WTC11 (cell line): ENCODE data around the gene GRIN1.

ENCODE experiments used
- CREM ChIP-seq: sonication (generic); formaldehyde crosslinking; IDR thresholded peaks from 2 replicates; pipeline ENCODE4 v1.8.1; 2022; ENCODE audit warnings: mild to moderate bottlenecking, missing genetic modification reagents, moderate library complexity
- EMX1 ChIP-seq: fragments of 250-450 bp; sonication (Bioruptor Pico); IDR thresholded peaks from 2 replicates; pipeline ENCODE4 v1.8.0; 2021; ENCODE audit warnings: mild to moderate bottlenecking
- KAT7 ChIP-seq: sonication (generic); formaldehyde crosslinking; IDR thresholded peaks from 2 replicates; pipeline ENCODE4 v1.8.1; 2023; ENCODE audit warnings: missing genetic modification reagents, mild to moderate bottlenecking, borderline replicate concordance
- NFATC4 ChIP-seq: fragments of 250-450 bp; sonication (Bioruptor Pico); IDR thresholded peaks from 2 replicates; pipeline ENCODE4 v1.9.0; 2021; ENCODE audit warnings: mild to moderate bottlenecking
- SMAD3 ChIP-seq: sonication (generic); formaldehyde crosslinking; IDR thresholded peaks from 2 replicates; pipeline ENCODE4 v1.8.0; 2022; ENCODE audit warnings: missing genetic modification reagents, mild to moderate bottlenecking, borderline replicate concordance
- TEAD1 ChIP-seq: sonication (generic); formaldehyde crosslinking; IDR thresholded peaks from 2 replicates; pipeline ENCODE4 v1.8.0; 2022; ENCODE audit warnings: mild to moderate bottlenecking, missing genetic modification reagents
- TF ChIP-seq, protein P1 (sequence below): fragments of 200-600 bp; IDR thresholded peaks from 2 replicates; pipeline ENCODE4 v1.8.0; 2022; ENCODE audit warnings: antibody characterized with exemption
- TF ChIP-seq, protein P2 (sequence below): sonication (generic); formaldehyde crosslinking; IDR thresholded peaks from 2 replicates; pipeline ENCODE4 v1.8.1; 2022; ENCODE audit warnings: missing genetic modification reagents, borderline replicate concordance

DNA sequence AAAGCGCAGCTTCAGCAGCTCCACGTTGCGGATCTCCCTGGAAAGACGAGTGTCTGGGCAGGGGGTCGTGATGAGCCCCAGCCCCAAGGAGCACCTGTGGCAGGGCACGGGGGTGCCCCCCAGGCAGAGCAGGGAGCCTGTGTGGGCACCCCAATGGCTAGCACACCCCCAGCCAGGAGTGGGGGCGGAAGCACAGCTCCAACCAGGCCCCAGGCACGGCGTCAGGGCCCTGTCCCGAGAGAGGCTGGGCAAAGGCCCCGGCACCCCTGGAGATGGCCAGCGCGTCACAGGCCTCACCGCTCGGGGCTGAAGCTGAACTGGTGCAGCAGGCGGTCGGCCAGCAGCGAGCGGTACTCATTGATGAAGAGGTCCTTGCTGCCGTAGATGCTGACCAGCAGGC is 41.5 kb downstream of the GRIN1 start:
- TF ChIP-seq KAT7 (CRISPR knock-in tag) (no peak), NFATC4 (CRISPR knock-in tag) (no peak), EMX1 (no peak), CREM (CRISPR knock-in tag) (no peak), SMAD3 (CRISPR knock-in tag) (no peak), TEAD1 (no peak)
- TF ChIP-seq, protein P1, sequence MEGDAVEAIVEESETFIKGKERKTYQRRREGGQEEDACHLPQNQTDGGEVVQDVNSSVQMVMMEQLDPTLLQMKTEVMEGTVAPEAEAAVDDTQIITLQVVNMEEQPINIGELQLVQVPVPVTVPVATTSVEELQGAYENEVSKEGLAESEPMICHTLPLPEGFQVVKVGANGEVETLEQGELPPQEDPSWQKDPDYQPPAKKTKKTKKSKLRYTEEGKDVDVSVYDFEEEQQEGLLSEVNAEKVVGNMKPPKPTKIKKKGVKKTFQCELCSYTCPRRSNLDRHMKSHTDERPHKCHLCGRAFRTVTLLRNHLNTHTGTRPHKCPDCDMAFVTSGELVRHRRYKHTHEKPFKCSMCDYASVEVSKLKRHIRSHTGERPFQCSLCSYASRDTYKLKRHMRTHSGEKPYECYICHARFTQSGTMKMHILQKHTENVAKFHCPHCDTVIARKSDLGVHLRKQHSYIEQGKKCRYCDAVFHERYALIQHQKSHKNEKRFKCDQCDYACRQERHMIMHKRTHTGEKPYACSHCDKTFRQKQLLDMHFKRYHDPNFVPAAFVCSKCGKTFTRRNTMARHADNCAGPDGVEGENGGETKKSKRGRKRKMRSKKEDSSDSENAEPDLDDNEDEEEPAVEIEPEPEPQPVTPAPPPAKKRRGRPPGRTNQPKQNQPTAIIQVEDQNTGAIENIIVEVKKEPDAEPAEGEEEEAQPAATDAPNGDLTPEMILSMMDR: no peak
- TF ChIP-seq, protein P2, sequence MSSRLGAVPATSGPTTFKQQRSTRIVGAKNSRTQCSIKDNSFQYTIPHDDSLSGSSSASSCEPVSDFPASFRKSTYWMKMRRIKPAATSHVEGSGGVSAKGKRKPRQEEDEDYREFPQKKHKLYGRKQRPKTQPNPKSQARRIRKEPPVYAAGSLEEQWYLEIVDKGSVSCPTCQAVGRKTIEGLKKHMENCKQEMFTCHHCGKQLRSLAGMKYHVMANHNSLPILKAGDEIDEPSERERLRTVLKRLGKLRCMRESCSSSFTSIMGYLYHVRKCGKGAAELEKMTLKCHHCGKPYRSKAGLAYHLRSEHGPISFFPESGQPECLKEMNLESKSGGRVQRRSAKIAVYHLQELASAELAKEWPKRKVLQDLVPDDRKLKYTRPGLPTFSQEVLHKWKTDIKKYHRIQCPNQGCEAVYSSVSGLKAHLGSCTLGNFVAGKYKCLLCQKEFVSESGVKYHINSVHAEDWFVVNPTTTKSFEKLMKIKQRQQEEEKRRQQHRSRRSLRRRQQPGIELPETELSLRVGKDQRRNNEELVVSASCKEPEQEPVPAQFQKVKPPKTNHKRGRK (CRISPR knock-in tag): no peak
